HEK293 (cell line): ENCODE measurements around the gene TCAF1.

Source experiments
- ATF2 ChIP-seq: fragments of 450-650 bp; formaldehyde crosslinking; IDR thresholded peaks from 2 replicates; pipeline ENCODE4 v1.5.1; 2016; ENCODE audit warnings: missing biosample characterization, missing genetic modification characterization, low read depth
- PRDM1 ChIP-seq: fragments of 450-650 bp; formaldehyde crosslinking; IDR thresholded peaks from 2 replicates; pipeline ENCODE4; 2016; ENCODE audit warnings: missing biosample characterization, missing genetic modification characterization
- RBAK ChIP-seq: fragments of 450-650 bp; formaldehyde crosslinking; IDR thresholded peaks from 2 replicates; pipeline ENCODE4 v1.5.1; 2016; ENCODE audit warnings: missing biosample characterization, missing genetic modification characterization
- REST ChIP-seq: fragments of 450-650 bp; formaldehyde crosslinking; IDR thresholded peaks from 2 replicates; pipeline ENCODE4 v1.5.1; 2016; ENCODE audit warnings: missing biosample characterization, missing genetic modification characterization
- ZNF24 ChIP-seq: fragments of 450-650 bp; formaldehyde crosslinking; IDR thresholded peaks from 2 replicates; pipeline ENCODE4 v1.5.1; 2016; ENCODE audit warnings: missing biosample characterization, missing genetic modification characterization
- ZNF274 ChIP-seq, 2 experiments: fragments of 200-500 bp in 1 of 2; fragments of 450-650 bp in 1 of 2; sonication (Bioruptor generic) in 1 of 2; formaldehyde crosslinking in 1 of 2; IDR thresholded peaks; 2 replicates each; pipeline versions ENCODE4 v1.5.1 to v1.6.1; 2014 to 2016; ENCODE audit warnings: borderline replicate concordance in 1 of 2, inconsistent platforms in 1 of 2, low read length in 1 of 2, missing biosample characterization in 1 of 2, missing genetic modification characterization in 1 of 2
- ZNF350 ChIP-seq: fragments of 450-650 bp; formaldehyde crosslinking; IDR thresholded peaks from 2 replicates; pipeline ENCODE4 v1.5.0; 2017; ENCODE audit warnings: missing biosample characterization, mild to moderate bottlenecking, missing genetic modification characterization
- ZNF426 ChIP-seq: fragments of 450-650 bp; formaldehyde crosslinking; IDR thresholded peaks from 2 replicates; pipeline ENCODE4 v1.5.1; 2017; ENCODE audit warnings: missing biosample characterization, missing genetic modification characterization, mild to moderate bottlenecking, inconsistent platforms, moderate library complexity
- ZNF521 ChIP-seq: fragments of 450-650 bp; formaldehyde crosslinking; IDR thresholded peaks from 2 replicates; pipeline ENCODE4 v1.5.1; 2017; ENCODE audit warnings: missing biosample characterization, mild to moderate bottlenecking, missing genetic modification characterization
- ZNF621 ChIP-seq: fragments of 450-650 bp; formaldehyde crosslinking; IDR thresholded peaks from 2 replicates; pipeline ENCODE4 v1.5.1; 2017; ENCODE audit warnings: missing biosample characterization, missing genetic modification characterization
- ZNF776 ChIP-seq: fragments of 450-650 bp; formaldehyde crosslinking; IDR thresholded peaks from 2 replicates; pipeline ENCODE4 v1.5.0; 2017; ENCODE audit warnings: missing biosample characterization, missing genetic modification characterization, borderline replicate concordance
- ZNF830 ChIP-seq: fragments of 450-650 bp; IDR thresholded peaks from 2 replicates; pipeline ENCODE4 v1.5.0; 2018; ENCODE audit warnings: missing biosample characterization, missing genetic modification characterization, low read depth, mild to moderate bottlenecking, moderate library complexity
- TF ChIP-seq, protein P1 (sequence below): fragments of 450-650 bp; formaldehyde crosslinking; IDR thresholded peaks from 2 replicates; pipeline ENCODE4 v1.5.1; 2016; ENCODE audit warnings: missing biosample characterization, missing genetic modification characterization
- TF ChIP-seq, protein P2 (sequence below): fragments of 450-650 bp; formaldehyde crosslinking; IDR thresholded peaks from 2 replicates; pipeline ENCODE4 v1.5.1; 2016; ENCODE audit warnings: missing biosample characterization, missing genetic modification characterization, borderline replicate concordance

DNA sequence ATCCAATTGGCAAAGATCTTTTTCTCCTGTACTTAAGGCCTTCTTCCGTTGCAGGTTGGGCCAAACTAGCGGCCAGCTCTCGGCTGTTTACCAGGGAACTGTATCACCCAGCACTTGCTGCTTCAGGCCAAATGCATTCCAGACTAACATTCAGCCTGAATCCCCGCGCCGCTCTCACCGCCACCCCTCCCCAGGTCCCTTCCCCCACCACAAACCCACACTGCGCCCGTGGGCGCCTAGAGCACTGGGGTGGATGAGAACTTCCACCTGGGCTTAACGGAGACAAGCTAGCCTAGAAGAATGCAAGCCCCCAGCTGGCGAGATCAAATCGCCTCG, 676 bp downstream of the TCAF1 start:
- TF ChIP-seq ZNF350 (tag by site-specific recombination) (no peak), ZNF521 (tag by site-specific recombination) (no peak), ZNF830 (tag by site-specific recombination) (no peak), ATF2 (tag by site-specific recombination) (no peak), RBAK (tag by site-specific recombination) (no peak), ZNF426 (no peak), ZNF274 (IDR thresholded peaks at IDR 0.05; ENCODE audit: low read length) (no peak), ZNF274 (tag by site-specific recombination; IDR thresholded peaks at IDR 0.05; ENCODE audit: borderline replicate concordance) (no peak), REST (no peak), ZNF24 (no peak), PRDM1 (tag by site-specific recombination) (no peak), ZNF621 (tag by site-specific recombination) (no peak), ZNF776 (tag by site-specific recombination) (no peak)
- TF ChIP-seq, protein P1, sequence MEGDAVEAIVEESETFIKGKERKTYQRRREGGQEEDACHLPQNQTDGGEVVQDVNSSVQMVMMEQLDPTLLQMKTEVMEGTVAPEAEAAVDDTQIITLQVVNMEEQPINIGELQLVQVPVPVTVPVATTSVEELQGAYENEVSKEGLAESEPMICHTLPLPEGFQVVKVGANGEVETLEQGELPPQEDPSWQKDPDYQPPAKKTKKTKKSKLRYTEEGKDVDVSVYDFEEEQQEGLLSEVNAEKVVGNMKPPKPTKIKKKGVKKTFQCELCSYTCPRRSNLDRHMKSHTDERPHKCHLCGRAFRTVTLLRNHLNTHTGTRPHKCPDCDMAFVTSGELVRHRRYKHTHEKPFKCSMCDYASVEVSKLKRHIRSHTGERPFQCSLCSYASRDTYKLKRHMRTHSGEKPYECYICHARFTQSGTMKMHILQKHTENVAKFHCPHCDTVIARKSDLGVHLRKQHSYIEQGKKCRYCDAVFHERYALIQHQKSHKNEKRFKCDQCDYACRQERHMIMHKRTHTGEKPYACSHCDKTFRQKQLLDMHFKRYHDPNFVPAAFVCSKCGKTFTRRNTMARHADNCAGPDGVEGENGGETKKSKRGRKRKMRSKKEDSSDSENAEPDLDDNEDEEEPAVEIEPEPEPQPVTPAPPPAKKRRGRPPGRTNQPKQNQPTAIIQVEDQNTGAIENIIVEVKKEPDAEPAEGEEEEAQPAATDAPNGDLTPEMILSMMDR (tag by site-specific recombination), result no peak
- TF ChIP-seq, protein P2, sequence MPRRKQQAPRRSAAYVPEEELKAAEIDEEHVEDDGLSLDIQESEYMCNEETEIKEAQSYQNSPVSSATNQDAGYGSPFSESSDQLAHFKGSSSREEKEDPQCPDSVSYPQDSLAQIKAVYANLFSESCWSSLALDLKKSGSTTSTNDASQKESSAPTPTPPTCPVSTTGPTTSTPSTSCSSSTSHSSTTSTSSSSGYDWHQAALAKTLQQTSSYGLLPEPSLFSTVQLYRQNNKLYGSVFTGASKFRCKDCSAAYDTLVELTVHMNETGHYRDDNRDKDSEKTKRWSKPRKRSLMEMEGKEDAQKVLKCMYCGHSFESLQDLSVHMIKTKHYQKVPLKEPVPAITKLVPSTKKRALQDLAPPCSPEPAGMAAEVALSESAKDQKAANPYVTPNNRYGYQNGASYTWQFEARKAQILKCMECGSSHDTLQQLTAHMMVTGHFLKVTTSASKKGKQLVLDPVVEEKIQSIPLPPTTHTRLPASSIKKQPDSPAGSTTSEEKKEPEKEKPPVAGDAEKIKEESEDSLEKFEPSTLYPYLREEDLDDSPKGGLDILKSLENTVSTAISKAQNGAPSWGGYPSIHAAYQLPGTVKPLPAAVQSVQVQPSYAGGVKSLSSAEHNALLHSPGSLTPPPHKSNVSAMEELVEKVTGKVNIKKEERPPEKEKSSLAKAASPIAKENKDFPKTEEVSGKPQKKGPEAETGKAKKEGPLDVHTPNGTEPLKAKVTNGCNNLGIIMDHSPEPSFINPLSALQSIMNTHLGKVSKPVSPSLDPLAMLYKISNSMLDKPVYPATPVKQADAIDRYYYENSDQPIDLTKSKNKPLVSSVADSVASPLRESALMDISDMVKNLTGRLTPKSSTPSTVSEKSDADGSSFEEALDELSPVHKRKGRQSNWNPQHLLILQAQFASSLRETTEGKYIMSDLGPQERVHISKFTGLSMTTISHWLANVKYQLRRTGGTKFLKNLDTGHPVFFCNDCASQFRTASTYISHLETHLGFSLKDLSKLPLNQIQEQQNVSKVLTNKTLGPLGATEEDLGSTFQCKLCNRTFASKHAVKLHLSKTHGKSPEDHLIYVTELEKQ (tag by site-specific recombination), result no peak
